HL-60/S4 treated with retinoic acid at 250 ng/mL for 4 days and 3 days (cell line): ENCODE results near the gene CLCN3.
"Not testable (repeated sequence)": the region's sequence is repeated elsewhere in the genome, so short reads cannot be mapped to it uniquely, and the experiment has no call there.

Experiments used
- in situ Hi-C: fragments of 300-500 bp; cut with MboI; formaldehyde crosslinking; loops from 2 replicates; pipeline ENCODE4 v1.7.0; 2022; ENCODE audit warnings: low sequenced_read_pairs

Gene CLCN3

DNA sequence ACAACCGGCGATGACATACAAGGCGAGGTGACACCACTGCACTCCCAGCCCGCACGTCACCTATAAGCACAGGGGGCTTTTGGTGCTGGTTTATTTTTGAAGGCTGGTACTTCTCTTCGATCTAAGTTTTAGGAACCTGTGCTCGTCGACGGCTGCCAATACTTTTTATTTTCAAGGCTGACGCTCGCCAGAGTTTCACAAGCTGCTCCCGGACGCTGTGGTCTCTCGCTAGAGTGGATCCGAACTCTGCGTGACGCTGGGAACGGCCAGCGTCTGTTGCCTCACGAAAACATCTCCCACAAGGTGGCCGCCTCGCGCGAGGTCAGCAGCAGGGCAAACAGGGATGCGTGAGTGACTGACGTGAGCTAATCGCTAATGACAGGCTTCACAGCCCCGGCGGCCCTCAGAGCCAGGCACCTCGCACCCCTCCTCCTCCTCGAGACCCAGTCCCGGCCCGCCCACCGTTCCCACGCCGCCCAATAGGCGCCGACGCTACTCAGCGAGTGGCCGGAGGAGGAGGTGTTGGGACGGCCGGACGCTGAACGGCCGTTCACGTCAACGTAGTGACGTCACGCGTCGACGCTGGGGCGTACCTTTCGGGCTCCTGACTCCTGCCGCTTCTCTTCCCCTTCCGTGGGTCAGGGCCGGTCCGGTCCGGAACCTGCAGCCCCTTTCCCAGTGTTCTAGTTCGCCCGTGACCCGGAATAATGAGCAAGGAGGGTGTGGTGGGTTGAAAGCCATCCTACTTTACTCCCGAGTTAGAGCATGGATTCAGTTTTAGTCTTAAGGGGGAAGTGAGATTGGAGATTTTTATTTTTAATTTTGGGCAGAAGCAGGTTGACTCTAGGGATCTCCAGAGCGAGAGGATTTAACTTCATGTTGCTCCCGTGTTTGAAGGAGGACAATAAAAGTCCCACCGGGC, at the start of gene CLCN3:
Gene CLCN3 (plus strand): TSS at position 621 of the 922 bp plus-strand sequence. CDS start 15,351 bp downstream, outside the sequence.
- in situ Hi-C loops, result loop anchor here (25.0 kb wide), 1 partner anchor 417 kb away; the partner anchor contains the start of gene MFAP3L

- in situ Hi-C loops, result not testable (repeated sequence)
Measured at GRCh38 chr4:169571012-169571411, 49.4 kb upstream of the CLCN3 start.

GRCh38 chr4:169571435-169571834, 48.9 kb upstream of the CLCN3 start:
- in situ Hi-C loops, result no loop called here

DNA sequence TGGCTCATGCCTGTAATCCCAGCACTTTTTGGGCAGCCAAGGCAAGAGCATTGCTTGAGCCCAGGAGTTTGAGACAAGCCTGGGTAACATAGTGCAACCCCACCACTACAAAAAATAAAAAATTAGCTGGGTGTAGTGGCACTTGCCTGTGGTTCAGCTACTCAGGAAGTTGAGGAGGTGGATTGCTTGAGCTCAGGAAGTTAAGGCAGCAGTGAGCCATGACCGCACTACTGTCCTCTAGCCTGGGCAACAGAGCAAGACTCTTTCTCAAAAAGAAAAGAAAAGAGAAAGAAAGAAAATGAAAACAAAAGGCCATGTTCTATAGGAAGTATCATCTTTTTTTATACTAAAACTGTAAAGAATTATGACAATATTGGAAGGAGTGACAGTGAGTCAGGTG, 46.5 kb upstream of the CLCN3 start:
- in situ Hi-C loops, result no loop called here

GRCh38 chr4:169582203-169582602, 38.2 kb upstream of the CLCN3 start:
- in situ Hi-C loops, result no loop called here

- in situ Hi-C loops, result no loop called here
Measured at GRCh38 chr4:169582706-169583105, 37.7 kb upstream of the CLCN3 start.

DNA sequence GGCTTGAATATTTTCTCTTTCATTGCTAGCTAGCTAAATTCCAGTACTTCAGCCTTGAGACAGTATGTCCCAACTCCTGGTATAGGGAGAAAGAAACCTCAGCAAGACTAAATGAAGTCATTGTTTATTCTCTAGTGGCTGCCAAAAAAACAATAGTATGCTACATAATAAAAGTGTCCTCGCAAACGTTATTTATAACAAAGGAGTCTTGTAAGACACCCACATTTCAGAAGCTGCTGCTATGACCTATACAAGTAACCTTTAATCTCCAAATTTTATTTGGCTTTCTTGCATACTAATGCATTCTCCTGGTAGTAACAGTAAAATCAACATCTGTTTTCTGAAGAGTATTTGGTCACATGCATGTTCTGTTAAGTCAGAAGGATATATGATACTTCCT, 36.8 kb upstream of the CLCN3 start:
- in situ Hi-C loops, result no loop called here

DNA sequence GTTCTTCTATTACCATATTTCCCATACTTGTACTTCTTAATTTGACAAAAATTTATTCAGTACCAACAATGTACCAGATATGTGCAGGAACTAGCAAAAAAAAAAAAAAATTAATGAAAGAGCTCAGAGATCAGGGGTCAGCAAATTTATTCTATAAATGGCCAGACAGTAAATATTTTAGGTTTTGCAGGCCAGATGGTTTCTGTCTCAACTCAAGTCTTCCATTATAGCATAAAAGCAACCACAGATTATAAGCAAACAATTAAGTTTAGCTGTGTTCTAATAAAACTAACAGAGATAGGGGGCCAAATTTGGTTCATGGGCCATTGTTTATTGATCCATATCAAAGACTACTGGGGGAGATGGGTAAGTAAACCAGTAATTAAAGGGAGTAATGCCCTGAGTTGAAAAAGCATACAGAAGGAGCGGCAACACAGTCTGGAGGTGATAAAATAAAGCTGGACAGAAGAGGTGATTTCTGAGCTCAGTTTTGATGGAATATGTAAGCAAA, 27.3 kb upstream of the CLCN3 start:
- in situ Hi-C loops, result no loop called here

GRCh38 chr4:169594560-169595195, 25.7 kb upstream of the CLCN3 start:
- in situ Hi-C loops, result no loop called here

DNA sequence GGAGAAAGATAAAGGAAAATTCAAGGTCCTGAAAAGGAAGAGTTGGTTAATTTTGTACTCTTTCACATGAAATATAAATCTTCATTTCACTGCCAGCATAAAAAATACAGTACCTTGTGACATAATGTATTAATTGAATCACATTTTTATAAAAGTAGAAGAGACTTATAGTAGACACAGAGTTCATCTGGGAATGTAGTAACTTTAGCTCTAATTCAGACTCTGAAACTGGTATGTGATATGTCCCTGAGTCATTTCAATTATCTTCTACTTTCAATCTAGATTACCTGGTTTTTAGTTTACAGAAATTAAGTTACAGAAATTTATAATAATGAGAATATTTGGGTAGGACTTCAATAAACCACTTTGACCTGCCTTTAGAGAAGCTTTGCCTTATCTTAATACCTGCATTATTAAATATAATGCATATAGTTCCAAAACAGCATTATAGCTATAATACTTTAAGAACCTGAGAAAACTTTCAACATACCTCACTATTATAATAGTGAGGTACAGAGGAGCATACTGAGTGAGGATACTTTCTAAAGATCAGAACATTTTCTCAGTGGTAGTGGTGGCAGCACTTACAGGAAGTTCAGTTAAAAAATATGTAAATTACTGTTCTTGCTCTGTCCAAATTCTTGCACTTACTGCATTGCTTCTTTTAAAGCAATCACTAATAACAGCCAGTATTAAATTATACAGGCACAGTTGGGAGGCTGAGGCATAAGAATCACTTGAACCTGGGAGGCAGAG, 19.2 kb upstream of the CLCN3 start:
- in situ Hi-C loops, result loop anchor here (25.0 kb wide), 1 partner anchor 436 kb away; the partner anchor contains the start of gene MFAP3L

DNA sequence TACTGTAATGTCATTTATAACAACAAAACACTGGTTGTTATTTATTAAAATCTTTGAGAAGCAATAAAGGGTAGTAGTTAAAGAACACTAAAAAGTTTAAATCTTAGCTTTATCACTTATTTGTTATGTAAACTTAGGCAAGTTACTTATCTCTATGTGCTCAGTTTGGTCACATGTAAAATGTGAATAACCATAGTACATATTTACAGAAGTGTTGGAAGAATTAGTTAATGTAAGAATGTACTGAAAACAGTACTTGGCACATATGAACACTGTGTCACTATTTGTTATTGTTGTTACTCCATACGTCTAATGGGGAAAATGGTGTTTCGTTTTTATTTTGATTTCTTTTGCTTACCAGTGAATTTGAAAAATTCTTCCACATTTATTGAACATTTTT, 17.1 kb upstream of the CLCN3 start:
- in situ Hi-C loops, result loop anchor here (25.0 kb wide), 1 partner anchor 434 kb away; the partner anchor contains the start of gene MFAP3L

DNA sequence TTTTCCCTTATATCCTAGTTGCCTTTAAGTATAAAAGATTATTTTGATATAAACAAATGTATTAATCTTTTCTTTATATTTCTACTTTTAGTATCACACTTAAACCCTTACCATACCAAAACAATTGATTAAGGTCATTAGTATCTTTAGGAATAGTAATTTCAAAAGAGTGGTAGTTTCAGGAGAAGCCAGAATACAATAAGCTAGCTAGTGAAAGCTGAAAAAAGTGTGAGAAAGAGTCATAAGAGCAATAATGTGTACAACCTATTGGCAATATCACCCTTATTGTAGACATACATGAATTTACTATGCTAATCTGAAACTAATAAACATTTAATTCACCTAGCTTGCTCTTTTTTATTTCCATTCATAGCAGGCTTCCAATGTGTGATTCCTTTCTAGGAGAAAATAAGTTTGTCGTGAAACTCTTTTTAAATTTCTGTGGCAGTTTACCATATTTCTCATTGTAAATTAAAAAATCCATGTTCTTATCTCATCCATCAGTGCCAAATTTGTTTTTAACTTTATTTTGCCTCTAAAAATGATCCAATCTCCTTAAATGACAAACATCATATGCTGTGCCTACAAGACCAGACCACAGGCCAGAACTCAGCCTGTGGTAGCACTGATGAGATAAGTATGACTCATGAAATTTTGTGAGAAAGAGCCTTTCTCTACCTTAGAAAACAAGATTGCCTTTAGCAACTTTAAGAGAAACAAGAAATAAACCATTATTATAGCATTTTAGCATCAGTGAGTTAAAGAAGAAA, 16.1 kb upstream of the CLCN3 start:
- in situ Hi-C loops, result loop anchor here (25.0 kb wide), 1 partner anchor 433 kb away; the partner anchor contains the start of gene MFAP3L

- in situ Hi-C loops, result loop anchor here (25.0 kb wide), 1 partner anchor 432 kb away; the partner anchor contains the start of gene MFAP3L
Measured at GRCh38 chr4:169604903-169605331, 15.5 kb upstream of the CLCN3 start.

DNA sequence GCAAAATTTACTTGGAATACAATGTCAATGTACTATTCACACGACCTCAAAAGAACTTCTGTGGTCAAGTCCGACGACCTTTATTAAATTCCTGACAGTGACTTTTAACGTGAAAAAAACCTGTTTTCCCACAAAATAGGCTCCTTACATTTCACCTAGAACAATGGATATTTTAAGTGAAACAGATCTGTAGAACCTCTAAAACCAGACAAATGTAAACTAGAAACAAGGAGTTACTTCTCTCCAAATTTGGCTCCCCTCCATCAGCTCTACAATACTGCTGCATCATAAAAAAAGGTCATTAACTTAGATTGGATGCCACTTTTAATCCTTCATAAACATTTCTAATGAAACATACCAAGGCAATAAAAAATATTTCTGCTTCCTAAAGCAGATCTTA, 9.2 kb upstream of the CLCN3 start:
- in situ Hi-C loops, result loop anchor here (25.0 kb wide), 1 partner anchor 426 kb away; the partner anchor contains the start of gene MFAP3L

- in situ Hi-C loops, result loop anchor here (25.0 kb wide), 1 partner anchor 425 kb away; the partner anchor contains the start of gene MFAP3L
Measured at GRCh38 chr4:169611991-169612870, 8.1 kb upstream of the CLCN3 start, which contains the start of gene NEK1. TSS of gene NEK1 (minus strand) at chr4:169612583. CDS start at chr4:169602630, 9,953 bp downstream.

DNA sequence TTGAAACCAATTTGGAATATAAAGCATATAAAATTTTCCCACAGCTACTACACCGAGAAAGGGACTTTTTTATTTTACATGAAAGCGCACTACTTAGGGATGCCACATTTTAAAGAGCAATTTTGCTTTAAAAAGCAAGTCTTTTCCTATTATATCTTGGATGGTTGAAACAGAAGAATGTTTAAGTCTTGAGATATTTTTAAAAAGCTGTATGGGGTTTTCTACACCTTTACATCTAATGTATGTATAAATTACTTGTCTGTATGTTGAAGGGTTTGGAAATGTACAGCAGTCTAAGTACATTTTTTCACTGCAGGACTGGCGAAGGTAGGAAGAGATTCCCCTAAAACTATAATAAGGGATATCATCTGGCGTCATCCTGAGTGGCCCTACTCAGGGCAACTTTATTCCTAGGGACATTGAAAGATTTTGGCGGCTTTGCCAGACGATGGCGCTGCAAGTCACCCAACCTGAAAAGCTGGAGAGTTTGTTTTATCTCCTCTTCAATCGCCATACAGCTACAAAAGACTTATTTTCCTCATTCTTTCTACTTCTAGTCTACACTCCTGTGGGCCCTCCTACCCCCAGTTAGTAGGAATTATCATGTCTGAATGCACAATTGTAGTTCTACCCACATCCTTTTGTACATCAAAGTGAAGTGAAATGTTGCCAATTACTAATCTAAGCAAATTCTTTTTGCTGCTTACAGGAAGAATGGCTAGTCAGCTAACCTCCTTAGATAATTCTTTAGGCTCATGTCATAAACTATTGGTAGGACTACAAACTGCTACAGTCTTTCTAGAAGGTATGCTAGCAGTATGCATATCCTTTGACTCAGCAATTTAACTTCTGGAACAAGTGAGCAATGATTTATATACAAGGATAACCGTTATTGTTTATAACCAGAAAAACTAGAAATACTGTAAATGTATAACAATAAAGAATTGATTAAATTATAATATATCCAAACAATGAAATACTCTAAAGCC, 7.2 kb upstream of the CLCN3 start:
- in situ Hi-C loops, result loop anchor here (25.0 kb wide), 1 partner anchor 424 kb away; the partner anchor contains the start of gene MFAP3L

- in situ Hi-C loops, result loop anchor here (25.0 kb wide), 1 partner anchor 422 kb away; the partner anchor contains the start of gene MFAP3L
Measured at GRCh38 chr4:169615467-169616106, 4.8 kb upstream of the CLCN3 start.
